ENCODE measurements around the gene CASP10.

DNA sequence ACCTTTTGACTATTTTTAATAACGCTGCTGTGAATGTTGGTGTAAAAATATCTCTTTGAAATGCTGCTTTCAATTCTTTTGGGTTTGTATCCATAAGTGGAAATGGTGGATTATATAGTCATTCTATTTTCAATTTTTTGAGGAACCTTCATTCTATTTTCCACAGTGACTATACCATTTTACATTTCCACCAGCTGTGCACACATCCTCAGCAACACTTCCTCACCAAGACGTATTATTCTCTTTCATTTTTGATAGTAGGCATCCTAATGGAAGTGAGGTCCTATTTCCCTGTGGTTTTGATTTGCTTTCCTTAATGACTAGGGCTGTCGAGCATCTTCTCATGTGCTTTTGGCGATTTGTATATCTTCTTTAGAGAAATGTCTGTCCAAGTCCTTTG, 14.8 kb downstream of the CASP10 start:
- TF ChIP-seq, protein P1, sequence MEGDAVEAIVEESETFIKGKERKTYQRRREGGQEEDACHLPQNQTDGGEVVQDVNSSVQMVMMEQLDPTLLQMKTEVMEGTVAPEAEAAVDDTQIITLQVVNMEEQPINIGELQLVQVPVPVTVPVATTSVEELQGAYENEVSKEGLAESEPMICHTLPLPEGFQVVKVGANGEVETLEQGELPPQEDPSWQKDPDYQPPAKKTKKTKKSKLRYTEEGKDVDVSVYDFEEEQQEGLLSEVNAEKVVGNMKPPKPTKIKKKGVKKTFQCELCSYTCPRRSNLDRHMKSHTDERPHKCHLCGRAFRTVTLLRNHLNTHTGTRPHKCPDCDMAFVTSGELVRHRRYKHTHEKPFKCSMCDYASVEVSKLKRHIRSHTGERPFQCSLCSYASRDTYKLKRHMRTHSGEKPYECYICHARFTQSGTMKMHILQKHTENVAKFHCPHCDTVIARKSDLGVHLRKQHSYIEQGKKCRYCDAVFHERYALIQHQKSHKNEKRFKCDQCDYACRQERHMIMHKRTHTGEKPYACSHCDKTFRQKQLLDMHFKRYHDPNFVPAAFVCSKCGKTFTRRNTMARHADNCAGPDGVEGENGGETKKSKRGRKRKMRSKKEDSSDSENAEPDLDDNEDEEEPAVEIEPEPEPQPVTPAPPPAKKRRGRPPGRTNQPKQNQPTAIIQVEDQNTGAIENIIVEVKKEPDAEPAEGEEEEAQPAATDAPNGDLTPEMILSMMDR (conservative IDR thresholded peaks at IDR 0.05; ENCODE audit: low read depth, low read length) = no peak
- no peak for TF ChIP-seq EZH2 (IDR thresholded peaks at IDR 0.05; ENCODE audit: borderline replicate concordance, low read depth, low read length, poor library complexity, severe bottlenecking)

Measured in A673 (cell line).